ENCODE results near the gene OTX2. TPM values are rescaled to one million over a fixed set of nuclear protein-coding genes. Genes with fewer than 3 reads are reported as not detected.

The OTX2 gene
- total RNA-seq, 1 experiment from 2014 or later, result 148 TPM

DNA sequence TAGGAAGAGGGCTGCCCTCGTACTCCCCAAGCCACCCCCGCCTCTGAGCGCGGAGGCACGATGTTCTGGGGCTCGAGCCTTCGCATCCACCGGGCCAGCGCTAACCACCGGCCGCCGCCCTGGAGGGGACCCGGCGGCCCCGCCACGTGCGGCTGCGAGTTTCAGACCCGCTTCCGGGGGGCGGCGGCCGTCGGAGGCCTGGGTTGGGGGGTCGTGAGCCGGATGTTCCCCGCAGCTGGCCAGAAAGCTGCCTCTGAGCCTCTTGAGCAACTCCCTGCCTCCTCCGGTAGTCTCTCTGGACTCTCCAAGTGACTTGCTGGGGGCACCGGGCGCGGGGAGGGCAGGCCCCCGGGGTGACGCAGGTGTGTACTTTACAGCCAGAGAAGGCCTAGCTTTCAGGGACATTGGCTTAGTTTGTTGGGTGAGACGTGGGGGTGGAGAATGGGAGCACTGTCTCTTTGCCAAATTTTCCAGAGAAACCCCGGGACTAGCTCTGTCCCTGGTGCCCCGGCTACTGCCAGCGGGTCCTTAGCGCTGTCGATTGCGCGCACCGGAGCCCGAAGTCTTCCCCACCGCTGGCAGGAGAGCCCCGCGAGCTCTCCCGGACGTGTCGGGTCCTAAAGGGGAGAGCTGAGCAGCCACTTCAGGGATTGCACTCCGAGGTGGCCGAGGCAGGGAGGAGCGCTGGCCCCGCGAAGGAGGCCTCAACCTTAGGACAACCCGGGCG is 15.6 kb downstream of the OTX2 start:
- peak overlapping the region; percentile 39 for H3K4me3 ChIP-seq (ENCODE audit: insufficient read depth, low read depth, low read length)
- peak; percentile 84 for DNase-seq
- peaks cover 54% of the 10 kb centered on the region for H3K27me3 ChIP-seq (ENCODE audit: control insufficient read depth, insufficient read depth, low read length)
- H3K36me3 ChIP-seq (replicated peaks; ENCODE audit: control insufficient read depth, insufficient read depth, low read length), result no peaks in the 10 kb centered on the region

DNA sequence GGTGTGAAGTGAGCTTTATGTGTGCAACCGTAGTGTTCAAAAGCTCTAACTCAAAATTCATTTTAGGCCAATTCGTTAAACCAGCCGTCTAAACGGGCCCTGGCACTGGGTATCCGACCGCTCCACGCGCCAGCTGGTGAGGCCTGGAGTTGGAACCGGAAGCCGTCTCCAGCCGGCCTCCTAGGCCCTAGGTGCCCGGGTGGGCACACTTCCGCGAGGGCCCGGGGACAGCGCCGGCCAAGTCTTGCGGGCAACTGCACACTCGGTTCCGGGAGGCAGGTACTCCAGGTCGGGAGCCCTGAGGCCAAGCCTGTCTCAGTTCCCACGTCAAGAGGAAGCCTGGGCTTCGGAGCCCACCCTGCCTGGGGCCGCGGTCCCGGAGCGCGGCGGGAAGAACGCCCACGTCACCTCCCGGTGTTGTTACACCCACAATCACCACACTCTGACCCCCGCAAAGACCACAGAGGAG is 16.2 kb downstream of the OTX2 start:
- Histone ChIP-seq H3K27me3 (ENCODE audit: control insufficient read depth, insufficient read depth, low read length) (peaks cover 49% of the 10 kb centered on the region), H3K36me3 (replicated peaks; ENCODE audit: control insufficient read depth, insufficient read depth, low read length) (no peaks in the 10 kb centered on the region), H3K4me3 (ENCODE audit: insufficient read depth, low read depth, low read length) (peak overlapping the region; percentile 39)
- DNase-seq, result no peak

DNA sequence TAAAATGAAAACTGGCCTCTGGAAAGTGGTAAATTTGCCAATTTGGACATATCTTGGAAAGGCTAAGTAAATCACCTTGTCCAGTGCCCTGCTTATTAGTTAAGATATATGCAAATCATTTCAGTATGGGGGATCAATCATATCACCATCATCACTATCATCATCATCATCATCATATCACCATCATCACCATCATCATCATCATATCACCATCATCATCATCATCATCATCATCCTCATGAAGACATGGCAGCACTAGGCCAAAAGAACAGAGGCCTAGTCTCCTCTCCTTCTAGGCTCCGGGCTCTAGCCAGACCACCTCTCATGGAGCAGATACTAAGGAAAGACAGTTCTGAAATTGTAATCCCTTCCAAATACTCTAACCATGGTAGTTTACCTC is 20.3 kb downstream of the OTX2 start:
- Histone ChIP-seq H3K36me3 (replicated peaks; ENCODE audit: control insufficient read depth, insufficient read depth, low read length) (no peaks in the 10 kb centered on the region), H3K27me3 (ENCODE audit: control insufficient read depth, insufficient read depth, low read length) (peaks cover 15% of the 10 kb centered on the region), H3K4me3 (ENCODE audit: insufficient read depth, low read depth, low read length) (no peak overlapping the region)
- DNase-seq, result no peak

DNA sequence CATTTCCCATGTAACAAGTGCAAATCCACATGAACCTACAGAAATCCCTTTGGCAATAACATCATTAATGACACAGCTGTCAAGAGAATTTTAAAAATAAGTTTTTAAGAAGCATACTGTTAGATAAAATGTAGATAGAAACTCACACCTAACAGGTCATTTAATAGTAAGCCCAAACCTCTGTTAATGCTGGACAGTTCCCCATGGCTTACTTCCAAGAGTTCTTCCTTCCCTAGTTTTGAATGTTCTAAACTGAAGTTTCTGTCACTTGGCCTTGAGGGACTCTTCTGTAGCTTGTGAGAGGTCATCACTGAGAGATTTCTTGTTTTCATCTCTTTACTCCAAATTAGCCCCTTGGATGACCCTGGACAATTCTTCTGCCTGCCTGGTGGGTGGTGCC is 22.7 kb downstream of the OTX2 start:
- Histone ChIP-seq H3K4me3 (ENCODE audit: insufficient read depth, low read depth, low read length) (no peak overlapping the region), H3K36me3 (replicated peaks; ENCODE audit: control insufficient read depth, insufficient read depth, low read length) (no peaks in the 10 kb centered on the region), H3K27me3 (ENCODE audit: control insufficient read depth, insufficient read depth, low read length) (no peaks in the 10 kb centered on the region)
- DNase-seq, result no peak

DNA sequence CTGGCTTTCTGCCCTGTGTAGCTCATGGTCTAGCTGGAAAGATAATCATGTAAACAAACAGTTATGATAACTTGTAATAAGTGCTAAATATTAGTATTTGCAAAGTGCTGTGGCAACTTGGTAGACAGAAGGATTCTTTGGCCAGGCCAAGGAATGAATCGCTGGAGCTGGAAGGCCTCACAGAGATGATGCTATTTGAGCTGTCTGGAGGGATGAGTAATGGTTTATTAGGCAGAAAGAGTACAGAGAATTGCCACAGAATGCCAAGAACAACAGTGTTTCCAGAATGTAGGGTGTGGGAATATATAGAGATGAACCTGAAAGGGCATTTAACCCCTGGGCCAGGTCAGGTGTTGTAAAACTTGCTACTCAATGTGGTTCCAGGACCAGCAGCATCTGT is 27.6 kb downstream of the OTX2 start:
- Histone ChIP-seq H3K27me3 (ENCODE audit: control insufficient read depth, insufficient read depth, low read length) (no peaks in the 10 kb centered on the region), H3K36me3 (replicated peaks; ENCODE audit: control insufficient read depth, insufficient read depth, low read length) (no peaks in the 10 kb centered on the region), H3K4me3 (ENCODE audit: insufficient read depth, low read depth, low read length) (no peak overlapping the region)
- no peak for DNase-seq

DNA sequence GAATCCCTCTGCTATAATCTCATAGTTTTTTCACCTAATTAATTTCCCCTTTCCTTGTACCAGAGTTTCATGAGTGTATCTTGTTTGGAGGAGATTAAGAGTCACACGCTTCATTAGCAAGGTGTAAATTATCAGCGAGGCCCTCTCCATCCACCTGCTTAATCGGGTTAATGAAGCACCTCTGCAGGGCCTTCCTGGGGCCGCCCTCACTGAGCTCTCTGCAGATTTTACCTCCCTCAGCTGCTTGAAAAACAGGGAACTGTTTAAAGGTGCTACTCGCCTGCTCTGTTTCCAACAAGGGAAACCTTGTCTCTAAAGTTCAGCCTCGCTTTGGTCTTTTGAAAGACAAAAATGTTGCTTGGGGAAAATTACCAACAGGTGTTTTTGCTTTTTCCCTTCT is 35.8 kb downstream of the OTX2 start:
- no peaks in the 10 kb centered on the region for H3K36me3 ChIP-seq (replicated peaks; ENCODE audit: control insufficient read depth, insufficient read depth, low read length)
- no peak for DNase-seq
- no peaks in the 10 kb centered on the region for H3K27me3 ChIP-seq (ENCODE audit: control insufficient read depth, insufficient read depth, low read length)
- no peak overlapping the region for H3K4me3 ChIP-seq (ENCODE audit: insufficient read depth, low read depth, low read length)

DNA sequence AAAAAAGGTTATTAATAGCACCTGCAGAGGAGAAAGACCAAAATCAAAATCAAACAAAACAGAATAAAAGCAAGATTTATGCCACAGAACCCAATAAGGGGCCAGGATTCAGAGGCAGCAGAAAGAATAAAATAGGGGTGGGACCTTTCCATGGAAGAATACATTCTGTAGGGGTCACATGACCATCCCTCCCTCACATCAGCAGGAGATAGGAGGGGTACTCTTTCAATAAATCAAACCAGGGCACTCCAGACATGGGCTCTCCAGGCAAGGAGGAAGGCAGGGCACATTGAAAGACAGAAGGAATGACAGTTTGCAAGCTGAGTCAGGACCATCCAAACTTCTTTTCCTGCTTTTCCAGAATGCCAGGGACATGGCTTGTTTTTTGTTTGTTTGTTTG is 39.8 kb downstream of the OTX2 start:
- Histone ChIP-seq H3K36me3 (replicated peaks; ENCODE audit: control insufficient read depth, insufficient read depth, low read length) (no peaks in the 10 kb centered on the region), H3K4me3 (ENCODE audit: insufficient read depth, low read depth, low read length) (no peak overlapping the region), H3K27me3 (ENCODE audit: control insufficient read depth, insufficient read depth, low read length) (no peaks in the 10 kb centered on the region)
- DNase-seq, result no peak

DNA sequence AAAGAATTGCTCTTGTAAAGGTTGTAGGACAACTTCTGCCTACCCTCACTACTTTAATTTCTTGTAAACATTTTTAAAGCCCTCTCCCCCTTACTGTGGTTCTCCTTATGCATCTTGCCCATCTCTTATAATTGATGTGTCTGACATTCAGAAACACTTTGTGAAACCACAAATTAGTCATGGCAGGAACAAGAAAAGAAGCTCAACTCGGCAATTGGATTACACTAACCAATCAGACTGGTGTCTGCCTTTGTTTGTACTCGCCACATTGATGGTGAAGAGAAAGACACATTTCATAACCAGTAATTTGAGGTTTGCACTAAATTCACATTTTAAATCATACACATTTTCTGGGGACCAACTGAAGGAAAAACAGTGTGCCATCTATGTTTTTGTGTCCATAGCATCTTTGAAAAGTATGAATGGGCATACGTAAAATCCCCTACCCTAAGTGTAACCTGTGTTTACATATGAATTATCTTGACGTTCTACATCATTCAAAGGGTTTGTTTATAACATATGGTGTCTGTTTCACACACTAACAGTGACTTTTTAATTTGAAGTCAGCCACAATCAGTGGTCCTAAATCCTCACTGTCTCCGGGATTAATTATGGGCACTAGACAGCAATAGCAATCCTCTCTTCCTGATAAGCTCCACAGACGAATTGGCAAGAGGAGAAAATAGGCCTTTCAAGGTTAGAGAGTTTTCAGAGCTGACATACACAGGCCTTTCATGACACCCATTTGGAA is 49.9 kb downstream of the OTX2 start:
- no peak overlapping the region for H3K4me3 ChIP-seq (ENCODE audit: insufficient read depth, low read depth, low read length)
- H3K27me3 ChIP-seq (ENCODE audit: control insufficient read depth, insufficient read depth, low read length), result no peaks in the 10 kb centered on the region
- DNase-seq, result no peak
- no peaks in the 10 kb centered on the region for H3K36me3 ChIP-seq (replicated peaks; ENCODE audit: control insufficient read depth, insufficient read depth, low read length)

DNA sequence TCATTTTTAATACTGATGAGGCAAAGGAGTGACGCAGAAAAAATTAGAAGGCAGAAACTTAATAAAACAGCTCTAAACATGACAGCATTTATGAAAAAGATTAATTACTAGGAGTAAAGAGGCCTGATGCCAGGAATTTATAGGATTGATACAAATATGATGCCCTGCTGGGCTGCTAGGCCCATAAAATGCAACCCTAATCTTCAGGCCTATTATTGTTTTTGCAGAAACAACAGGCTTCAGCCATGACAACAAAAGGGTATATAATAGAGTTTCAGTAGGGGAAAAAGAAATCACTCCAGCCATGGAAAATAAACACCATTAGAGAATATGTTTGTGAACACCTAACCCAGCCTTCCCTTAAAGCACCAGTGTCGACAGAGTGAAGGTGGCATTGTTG is 50.6 kb downstream of the OTX2 start:
- no peaks in the 10 kb centered on the region for H3K36me3 ChIP-seq (replicated peaks; ENCODE audit: control insufficient read depth, insufficient read depth, low read length)
- no peak overlapping the region for H3K4me3 ChIP-seq (ENCODE audit: insufficient read depth, low read depth, low read length)
- no peak for DNase-seq
- no peaks in the 10 kb centered on the region for H3K27me3 ChIP-seq (ENCODE audit: control insufficient read depth, insufficient read depth, low read length)

DNA sequence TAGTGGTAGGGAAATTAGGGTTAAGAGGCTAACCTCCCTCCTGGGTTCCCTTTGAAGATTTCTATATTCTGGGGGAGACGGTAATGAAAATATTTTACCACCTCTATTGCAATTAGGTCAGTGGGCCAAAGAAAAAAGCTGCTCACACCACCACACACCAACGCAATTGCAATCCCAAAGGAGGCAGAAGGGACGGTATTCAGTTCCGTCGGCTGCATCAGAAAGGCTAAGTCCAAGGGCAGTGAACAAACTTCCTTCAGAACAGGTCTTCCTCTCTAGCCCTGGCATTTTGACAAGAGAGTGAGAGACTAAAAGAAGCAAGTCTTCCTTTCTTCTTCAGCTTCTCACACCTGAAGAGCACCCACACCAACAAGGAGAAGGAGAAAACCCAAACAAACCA is 51.2 kb downstream of the OTX2 start:
- DNase-seq, result no peak
- H3K27me3 ChIP-seq (ENCODE audit: control insufficient read depth, insufficient read depth, low read length), result no peaks in the 10 kb centered on the region
- no peak overlapping the region for H3K4me3 ChIP-seq (ENCODE audit: insufficient read depth, low read depth, low read length)
- H3K36me3 ChIP-seq (replicated peaks; ENCODE audit: control insufficient read depth, insufficient read depth, low read length), result no peaks in the 10 kb centered on the region

DNA sequence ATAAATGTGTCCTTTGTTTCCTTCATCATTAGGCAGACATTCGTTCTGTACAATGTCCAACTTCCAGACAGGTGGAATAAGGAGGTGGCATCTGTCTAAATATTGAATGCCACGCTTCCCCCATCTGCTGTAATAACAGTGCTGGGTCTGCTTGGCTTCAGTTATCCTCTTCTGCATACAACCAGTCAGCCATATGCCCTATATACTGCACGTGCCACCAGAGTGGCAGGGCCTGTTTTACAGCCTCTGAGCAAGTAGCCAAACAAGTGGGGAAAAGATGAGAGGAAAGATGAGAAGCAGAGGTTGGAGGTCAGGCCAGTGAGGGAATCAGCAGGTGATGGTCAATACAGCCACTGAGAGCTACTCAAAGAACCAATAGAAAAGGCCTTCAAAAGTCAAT is 55.4 kb downstream of the OTX2 start:
- Histone ChIP-seq H3K36me3 (replicated peaks; ENCODE audit: control insufficient read depth, insufficient read depth, low read length) (no peaks in the 10 kb centered on the region), H3K27me3 (ENCODE audit: control insufficient read depth, insufficient read depth, low read length) (no peaks in the 10 kb centered on the region), H3K4me3 (ENCODE audit: insufficient read depth, low read depth, low read length) (no peak overlapping the region)
- no peak for DNase-seq

DNA sequence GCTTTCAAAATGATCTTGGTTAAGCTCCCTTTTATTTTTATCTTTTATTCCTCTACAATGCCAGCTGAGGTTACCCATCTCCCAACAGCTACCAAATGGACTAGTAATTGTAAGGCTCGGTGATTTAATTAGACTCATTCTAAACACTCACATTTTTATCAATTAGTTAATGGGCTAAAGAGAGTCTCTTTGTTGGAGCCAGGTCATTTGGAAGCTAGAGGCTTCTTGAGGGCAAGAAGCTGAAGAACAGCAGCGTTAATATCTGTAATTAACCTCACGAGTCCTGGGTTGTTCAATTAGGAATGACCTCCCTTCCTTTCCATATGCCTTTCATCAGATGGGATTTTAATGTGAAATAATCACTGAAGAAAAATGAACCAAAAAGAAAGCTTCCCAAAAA is 56.9 kb downstream of the OTX2 start:
- Histone ChIP-seq H3K4me3 (ENCODE audit: insufficient read depth, low read depth, low read length) (no peak overlapping the region), H3K36me3 (replicated peaks; ENCODE audit: control insufficient read depth, insufficient read depth, low read length) (no peaks in the 10 kb centered on the region), H3K27me3 (ENCODE audit: control insufficient read depth, insufficient read depth, low read length) (no peaks in the 10 kb centered on the region)
- DNase-seq, result no peak

DNA sequence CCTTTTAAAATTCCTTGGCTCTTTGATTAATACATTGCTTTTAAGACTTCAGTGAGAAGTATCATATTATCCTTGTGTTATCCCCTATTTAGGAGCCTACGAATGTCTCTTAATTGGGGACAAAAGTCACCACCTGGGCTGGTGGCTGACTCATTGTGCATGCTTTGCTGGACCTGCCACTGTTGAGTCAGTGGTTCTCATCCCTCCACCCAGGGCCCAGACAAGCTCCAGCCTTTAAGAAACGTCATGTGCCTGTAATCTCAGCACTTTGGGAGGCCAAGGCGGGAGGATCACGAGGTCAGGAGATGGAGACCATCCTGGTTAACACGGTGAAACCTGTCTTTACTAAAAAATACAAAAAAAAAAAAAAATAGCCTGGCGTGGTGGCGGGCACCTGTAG is 57.9 kb downstream of the OTX2 start:
- H3K36me3 ChIP-seq (replicated peaks; ENCODE audit: control insufficient read depth, insufficient read depth, low read length), result no peaks in the 10 kb centered on the region
- no peak overlapping the region for H3K4me3 ChIP-seq (ENCODE audit: insufficient read depth, low read depth, low read length)
- no peaks in the 10 kb centered on the region for H3K27me3 ChIP-seq (ENCODE audit: control insufficient read depth, insufficient read depth, low read length)
- no peak for DNase-seq

DNA sequence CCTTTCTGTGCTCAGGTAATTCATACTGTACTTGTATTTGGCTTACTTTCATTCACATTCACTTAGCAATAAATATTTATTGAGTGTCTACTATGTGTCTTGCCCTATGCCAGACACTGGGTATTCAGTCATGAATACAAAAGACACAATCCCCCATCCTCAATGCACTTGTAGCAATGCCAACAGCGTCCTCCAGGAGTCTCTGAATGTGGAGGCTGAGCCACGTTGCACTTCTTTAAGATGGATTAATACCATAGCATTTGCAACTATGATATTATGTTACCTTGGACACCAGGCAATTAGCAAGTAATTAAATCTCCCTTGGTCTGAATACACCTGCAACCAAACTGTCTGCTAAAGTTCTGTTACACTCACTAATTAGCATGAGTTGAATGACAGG is 58.8 kb downstream of the OTX2 start:
- H3K36me3 ChIP-seq (replicated peaks; ENCODE audit: control insufficient read depth, insufficient read depth, low read length), result no peaks in the 10 kb centered on the region
- H3K27me3 ChIP-seq (ENCODE audit: control insufficient read depth, insufficient read depth, low read length), result no peaks in the 10 kb centered on the region
- H3K4me3 ChIP-seq (ENCODE audit: insufficient read depth, low read depth, low read length), result no peak overlapping the region
- peak; percentile 36 for DNase-seq
